Measurements from ENCODE around the gene RASSF4.

DNA sequence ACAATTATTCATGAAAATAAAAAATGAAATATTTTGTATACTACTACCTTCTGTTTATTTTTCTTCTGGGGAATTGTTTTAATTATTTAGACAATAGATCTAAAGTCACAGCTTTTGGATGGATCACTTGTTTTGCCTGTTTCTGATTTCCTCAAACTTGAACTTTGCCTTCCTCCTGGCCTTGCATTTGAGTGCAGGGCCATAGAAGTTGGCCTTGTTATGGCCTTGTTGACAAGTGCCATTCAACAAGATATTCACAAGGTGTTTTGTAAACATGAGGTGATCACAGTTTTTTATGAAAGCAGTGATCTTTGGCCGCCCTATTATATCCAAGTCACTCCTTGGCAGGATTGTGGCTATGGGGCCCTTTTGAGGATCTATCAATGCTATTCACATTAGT lies 45.7 kb downstream of the RASSF4 start:
- TF ChIP-seq CTCF (IDR thresholded peaks at IDR 0.05), result no peak
- no peak for TF ChIP-seq POLR2A (IDR thresholded peaks at IDR 0.05)

Data from ovary (tissue), 3 donors.